RKO (cell line): Measurements from ENCODE around the gene POLR2L.

Experiments
- DNase-seq: peaks from one replicate; pipeline ENCODE4 v3.0.0-alpha.2; 2016; ENCODE audit warnings: low spot score

The POLR2L gene

DNA sequence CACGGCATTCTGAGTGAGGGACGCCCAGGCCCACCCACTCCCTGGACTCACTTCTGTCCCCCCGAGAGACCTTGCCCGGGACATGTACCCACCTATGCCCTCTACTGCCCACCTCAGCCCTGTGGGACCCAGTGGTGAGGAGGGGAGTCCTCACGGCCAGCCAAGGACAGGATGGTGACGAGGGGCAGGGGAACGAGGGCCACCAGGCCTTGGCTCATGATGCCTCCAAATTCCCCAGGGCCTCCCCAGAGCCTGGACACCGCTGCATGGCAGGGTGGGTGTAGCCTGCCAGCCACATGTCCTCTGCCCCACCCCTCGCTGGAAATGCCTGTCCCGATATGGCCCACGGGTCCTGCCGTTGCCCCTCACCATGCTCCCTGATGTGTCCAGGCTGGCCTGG, 26.5 kb upstream of the POLR2L start:
- no peak for DNase-seq

DNA sequence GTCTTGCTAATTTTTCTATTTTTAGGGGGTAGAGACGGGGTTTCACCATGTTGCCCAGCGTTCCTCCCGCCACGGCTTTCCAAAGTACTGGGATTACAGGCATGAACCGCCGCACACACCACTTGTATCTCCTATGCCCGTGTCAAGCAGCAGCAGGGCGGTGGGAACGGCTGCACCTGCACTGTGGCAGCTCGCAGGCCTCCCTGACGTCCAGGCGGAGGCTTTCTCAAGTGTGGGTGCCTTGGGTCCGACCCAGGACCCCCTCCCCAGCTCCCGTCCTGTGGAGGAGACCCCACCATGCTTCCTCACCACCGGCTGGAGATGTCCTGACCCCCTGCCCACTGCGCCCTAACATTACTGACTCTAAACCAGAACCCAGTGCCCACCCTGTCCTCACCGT, 26.1 kb upstream of the POLR2L start:
- DNase-seq = no peak

DNA sequence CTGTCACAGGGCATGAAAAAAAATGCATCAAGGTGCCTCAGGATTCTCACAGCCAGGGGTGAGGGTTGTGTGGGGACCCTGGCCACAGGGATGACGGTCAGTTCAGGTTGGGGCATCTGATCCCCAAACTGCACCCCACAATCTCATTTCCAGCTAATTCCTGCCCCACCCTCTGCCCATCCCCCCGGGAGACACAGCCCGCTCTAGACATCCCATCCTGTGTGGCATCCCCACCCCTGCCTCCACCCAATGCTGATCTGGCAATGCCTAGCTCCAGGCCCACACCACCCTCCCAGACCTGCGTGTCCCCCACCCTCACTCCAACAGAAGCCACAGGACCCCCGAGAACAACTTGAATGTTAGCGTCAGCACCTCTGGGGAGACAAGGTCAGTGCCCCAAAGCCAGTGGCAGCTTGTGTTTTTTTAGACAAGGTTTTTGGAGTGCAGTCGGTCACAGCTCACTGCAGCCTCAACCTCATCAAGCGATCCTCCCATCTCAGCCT, 25.6 kb upstream of the POLR2L start:
- no peak for DNase-seq

DNA sequence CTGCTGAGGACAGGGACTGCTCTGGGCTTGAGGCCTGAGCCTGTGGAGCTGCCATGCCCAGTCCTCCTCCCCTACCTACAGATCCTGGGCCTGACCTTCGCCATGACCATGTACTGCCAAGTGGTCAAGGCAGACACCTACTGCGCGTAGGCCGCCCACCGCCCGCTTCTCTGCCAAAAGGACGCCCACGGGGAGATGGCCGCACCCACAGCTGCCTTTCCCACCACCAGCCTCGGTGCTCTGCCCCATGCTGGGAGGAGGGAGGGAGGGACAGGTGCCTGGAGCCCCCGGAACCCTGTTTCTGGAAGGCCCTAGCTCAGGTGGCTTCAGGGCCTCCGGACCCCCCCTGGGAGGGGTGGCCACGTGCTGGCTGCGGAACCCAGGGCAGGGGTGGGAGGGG, 24.2 kb upstream of the POLR2L start:
- DNase-seq = no peak

DNA sequence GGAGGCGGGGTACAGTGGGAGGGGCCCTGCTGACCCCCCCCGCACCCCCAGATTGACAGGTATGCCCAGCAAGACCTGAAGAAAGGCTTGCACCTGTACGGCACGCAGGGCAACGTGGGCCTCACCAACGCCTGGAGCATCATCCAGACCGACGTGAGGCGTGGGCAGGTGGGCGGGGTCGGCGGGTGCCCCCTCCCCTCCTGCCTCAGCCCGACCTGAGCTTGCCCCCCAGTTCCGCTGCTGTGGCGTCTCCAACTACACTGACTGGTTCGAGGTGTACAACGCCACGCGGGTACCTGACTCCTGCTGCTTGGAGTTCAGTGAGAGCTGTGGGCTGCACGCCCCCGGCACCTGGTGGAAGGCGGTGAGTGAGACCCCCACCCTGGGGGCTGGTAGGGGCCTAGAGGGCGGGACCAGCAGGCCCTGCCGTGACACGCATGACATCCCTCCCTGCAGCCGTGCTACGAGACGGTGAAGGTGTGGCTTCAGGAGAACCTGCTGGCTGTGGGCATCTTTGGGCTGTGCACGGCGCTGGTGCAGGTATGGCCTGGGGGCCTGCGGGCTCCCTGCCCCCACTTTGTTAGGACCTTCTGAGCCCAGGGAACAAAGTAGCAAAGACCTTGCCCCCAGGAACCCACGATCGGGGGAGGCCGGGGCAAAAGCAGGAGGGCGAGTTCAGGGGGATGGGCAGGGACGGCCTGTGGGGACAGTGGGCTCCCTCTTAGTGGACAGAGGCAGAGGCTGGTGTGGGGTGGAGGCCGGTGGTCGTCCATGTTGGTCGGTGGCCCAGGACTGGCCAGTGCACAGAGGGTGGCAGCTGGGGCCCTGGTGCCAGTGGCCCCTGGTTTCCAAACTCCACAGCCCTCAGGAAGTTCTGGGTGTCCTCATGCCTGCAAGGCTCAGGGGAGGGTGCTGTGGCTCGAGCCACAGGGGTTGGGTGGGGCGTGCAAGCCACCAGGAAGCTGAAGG, 23.4 kb upstream of the POLR2L start:
- DNase-seq = no peak

DNA sequence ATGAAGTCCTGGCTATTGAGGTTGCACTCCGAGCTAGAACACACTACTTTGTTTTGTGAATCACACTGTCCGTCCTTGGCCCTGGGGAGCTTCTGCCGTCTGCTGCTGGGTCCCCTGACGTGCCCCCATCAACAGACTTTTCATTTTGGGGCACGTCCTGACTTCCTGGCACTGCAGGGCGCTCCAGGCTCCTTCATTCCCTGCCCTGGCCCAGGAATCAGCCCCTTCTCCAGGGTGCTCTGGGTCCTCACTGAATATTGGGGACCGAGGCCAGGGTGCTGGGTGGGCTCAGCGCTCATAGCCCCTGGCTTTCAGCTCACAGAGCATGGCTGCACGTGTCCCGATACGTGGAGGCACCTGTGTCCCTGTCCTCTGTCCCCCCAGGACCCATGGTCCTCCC, 22.6 kb upstream of the POLR2L start:
- DNase-seq = no peak

DNA sequence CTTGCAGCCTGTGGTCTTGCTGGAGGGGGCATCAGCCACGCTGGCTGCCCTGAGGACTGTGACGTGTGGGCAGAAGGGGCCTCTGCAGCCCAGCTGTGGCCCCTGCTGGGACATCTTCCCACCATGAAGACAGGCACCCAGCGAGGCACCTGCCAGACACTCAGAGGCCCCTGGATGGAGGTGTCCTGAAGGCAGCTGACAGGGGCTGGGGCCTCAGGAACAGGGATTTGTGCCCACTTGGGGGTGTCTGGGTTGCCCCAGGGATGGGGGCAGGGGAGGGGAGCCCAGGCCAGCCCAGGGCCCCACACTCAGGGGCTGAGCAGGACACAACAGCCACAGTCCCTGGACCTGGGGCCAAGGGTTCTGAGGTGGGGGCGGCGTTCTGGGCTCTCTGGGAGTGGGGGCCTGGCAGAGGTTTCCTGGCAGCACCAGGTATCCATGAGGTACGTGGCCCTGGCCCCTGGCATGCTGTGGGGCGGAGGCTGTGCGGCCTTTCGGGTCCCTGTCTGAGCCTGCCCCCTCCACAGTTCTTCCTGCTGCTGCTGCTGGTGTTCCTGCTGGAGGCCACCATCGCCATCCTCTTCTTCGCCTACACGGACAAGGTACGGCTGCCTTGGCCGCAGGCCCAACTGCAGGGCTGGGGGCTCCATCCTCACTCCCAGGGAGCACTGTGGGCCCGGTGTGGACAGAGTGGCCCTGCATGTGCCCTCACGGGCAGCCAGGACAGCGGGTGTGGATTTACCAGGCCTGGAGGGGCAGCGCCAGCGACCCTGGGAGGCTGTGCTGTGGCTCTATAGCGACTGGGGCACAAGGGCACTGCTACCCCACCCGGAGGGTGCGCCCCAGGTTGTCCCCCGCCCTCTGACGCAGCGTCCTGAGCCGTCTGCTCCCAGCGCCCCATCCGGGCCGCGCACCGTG, 21.8 kb upstream of the POLR2L start:
- DNase-seq = no peak

DNA sequence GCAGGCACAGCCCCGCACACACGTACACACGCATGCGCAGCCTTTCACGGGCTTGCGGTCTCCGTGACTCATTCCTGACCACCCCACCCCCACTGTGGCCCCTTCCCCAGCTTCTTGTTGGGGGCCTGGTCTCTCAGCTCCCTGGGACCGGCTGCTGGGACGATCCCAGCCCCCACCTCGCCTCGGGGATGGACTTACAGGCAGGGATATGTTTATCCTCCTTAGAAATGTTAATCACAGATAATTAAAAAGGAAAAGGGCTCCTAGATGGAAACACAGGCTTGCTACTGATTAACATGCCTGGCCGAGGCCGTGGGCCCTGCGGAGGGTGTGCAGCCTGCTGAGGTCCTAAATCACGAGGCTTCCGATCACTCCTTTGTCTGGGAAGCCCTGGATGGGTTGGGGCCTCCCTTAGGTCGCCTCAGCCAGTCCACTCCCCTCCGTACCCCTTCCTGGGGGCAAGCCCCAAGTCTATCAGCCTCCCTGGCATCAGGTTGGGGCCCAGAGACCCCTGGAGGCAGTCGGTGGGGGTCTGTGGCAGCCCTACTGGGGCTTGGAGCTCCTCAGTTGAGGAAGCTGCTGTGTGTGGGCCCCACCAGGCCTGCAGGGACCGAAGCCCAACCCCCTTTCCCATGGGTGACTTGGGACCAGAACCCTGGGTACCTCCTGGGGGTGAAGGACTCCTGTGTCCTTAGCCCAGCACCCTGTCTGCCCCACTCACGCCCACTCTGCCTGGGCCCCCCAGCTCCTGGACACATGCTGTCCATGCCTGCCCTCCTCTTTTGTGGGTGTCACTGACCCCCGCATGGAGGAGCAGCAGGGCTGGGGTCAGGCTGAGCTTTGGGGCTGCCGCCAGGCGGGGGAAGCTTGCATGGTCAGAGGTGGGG, 20.9 kb upstream of the POLR2L start:
- no peak for DNase-seq

DNA sequence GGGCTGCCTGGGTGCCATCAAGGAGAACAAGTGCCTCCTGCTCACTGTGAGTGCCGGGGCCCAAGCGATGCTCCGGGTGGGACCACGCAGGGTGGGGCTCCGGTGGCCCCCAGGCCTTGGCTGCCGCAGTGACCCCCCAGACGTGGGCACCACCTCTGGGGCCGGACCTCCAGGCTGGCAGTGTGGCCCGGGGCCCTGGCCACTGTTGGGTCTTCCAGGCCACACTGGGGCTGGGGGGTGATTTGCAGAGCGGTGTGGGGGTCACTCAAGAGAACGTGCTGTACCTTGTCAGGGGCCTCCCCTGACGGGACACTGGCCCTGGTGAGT, 20.3 kb upstream of the POLR2L start:
- no peak for DNase-seq

DNA sequence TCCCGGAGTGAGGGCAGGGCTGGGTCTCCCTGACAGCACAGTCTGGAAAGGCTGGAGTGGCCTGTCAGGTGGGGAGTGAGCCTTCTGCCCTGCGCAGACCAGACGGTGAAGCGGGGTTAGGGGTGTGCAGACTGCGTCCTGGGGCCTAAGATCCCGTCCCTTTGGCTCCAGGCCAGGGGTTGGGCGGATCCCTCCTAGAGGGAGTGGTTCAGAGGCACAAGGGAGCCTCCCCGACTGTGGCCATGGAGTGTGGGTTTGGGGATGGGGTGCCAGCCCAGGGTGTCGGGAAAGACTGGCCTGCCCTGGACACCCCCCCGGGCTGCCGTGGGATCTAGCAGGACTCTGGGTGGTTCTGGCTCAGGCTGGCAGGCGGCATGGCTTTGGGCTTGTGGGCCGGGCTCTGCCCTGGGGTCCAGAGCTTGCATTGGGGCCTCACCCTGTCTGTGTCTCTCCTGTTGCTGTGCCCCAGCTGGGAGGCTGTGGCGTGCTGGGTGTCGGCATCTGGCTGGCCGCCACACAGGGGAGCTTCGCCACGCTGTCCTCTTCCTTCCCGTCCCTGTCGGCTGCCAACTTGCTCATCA, 19.8 kb upstream of the POLR2L start:
- no peak for DNase-seq

DNA sequence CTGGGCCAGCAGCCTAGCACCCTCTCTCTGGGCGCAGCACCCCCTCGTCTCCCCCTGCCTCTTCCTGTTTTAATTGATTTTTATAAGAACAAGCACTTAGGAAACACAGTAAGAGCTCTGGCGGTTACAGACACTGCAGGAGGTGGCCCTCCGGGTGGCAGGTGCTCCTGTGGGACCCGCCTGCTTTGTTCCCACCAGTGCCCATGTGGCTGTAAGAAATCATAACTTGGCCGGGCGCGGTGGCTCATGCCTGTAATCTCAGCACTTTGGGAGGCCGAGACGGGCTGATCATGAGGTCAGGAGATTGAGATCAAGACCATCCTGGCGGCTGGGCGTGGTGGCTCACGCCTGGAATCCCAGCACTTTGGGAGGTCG, 18.8 kb upstream of the POLR2L start:
- no peak for DNase-seq

DNA sequence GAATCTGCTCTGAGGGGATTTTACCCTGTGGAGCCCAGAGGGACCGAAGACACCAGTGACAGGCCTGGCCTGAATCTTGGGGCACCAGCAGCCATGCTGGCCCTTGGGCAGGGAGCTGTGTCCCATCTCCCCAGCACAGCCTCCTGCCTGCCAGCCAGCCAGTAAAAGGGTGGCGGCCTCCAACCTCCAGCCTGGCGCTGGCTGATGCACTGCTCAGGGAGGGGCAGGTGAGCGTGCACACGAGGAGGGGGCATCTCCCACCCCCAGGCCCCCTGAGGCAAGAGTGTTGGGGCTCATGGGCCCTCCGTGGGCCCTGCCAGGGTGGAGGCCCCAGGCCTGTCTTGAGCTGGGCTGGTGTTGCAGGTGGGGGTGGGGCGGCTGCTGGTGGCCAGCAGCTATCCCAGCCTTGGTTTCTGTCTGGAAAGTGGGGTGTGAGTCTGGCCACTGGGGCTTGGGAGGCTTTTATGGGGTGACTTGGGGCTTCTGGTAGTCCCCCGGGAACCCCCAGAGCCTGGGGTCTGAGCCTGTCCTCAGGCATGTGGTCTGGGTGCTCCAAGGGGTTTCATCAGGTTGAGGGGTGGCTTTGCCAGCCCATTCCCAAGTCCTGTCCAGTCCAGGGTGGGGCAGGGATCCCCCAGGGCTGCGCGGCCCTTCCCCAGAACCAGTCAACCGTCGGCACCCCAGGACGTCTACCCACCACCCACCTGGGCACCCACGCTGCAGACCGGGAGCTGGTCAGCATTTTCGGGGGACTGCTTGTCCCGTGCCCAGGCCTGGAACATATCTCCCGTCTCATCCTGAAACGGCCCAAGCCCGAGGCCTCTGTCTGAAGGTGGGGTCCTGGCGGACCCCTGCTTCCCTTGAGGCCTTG, 18.1 kb upstream of the POLR2L start:
- DNase-seq = no peak

DNA sequence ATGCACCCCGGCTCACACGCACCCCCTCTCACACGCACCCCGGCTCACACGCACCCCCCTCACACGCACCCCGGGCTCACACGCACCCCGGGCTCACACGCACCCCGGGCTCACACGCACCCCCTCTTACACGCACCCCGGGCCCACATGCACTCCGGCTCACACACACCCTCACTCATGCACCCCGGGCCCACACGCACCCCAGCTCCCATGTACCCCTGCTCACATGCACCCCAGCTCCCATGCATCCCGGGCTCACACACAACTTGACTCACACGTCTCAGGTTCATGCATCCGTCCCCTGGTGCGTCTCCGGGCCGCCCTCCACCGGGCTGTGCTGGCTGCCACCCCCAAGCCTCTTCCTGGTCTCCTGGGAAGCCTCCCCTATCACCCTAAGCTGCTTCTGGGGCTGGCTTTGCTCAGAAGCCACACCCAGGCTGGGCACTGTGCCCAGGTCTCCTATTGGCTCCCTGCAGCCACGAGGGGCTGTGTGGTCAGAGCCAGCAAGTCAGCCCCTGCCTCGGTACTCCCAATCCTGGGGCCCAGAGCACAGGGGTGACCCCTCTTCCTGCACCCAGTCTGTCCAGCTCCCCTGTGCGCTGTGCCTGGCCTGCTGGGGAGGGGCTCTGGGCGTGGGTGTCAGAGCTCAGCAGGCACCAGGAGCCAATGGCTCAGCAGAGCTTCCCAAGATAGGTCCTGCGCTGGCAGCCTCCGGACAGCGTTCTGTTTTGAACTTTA, 17.2 kb upstream of the POLR2L start:
- no peak for DNase-seq

DNA sequence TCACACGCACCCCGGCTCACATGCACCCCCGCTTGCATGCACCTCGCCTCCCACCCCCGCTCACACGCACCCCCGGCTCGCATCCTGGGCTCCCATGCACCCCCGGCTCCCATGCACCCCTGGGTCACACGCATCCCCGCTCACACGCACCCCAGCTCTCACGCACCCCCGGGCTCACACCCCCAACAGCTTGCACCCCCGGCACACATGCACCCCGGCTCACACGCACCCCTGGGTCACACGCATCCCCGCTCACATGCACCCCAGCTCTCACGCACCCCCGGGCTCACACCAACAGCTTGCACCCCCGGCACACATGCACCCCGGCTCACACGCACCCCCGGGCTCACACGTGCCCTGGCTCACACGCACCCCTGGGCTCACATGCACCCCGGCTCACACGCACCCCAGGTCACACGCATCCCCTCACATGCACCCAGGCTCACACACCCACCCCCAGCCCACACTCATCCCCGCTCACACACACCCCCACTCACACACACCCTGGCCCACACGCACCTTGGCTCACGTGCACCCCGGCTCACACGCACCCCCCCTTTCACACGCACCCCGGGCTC, 16.5 kb upstream of the POLR2L start:
- DNase-seq = no peak

DNA sequence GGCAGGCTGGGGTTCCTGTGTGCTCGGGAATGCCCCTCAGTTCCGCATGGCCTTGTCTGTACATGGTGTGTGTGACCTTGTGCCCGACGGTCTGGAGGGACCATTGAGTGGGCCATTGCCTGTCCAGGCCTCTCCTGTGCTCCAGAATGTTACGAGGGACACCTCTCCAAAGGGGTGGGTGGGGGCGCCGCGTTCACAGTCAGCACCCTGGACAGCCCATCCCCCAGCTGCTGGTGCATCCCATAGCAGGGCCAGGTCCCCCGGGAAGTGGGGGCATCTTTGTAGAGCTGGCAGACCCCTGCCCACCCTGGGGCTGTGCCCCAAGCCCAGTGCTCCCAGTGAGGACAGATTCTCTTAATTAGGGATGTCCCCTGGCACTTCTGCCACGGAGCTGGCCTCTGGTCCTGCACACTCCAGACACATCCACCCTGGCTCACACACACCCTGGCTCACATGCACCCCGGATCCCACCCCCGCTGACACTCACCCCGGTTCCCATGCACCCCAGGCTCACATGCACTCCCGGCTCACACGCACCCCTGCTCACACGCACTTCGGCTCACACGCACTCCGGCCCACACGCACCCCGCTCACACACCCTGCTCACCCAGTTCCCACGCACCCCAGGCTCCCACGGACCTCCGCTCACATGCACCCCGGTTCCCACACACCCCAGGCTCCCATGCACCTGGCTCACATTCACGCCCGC, 15.9 kb upstream of the POLR2L start:
- DNase-seq = no peak

DNA sequence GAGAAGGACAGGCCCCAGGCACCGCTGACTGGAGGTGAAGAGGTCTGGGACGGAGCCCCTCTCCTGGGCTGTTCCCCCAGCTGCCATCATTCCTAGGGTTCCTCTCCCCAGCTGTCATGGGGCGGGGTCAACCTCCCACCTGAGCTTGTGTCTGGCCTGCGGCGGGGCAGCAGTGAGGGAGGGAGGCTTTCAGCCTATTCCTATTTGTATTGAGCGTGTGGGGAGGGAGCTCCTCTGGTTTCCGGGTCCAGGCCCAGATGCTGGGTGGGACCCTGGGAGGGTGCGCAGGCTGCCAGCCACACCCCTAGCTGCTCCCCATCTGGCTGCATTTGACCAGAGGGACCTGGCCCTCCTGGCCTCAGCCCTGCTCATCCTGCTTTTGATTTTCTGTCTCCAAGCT, 14.1 kb upstream of the POLR2L start:
- no peak for DNase-seq

DNA sequence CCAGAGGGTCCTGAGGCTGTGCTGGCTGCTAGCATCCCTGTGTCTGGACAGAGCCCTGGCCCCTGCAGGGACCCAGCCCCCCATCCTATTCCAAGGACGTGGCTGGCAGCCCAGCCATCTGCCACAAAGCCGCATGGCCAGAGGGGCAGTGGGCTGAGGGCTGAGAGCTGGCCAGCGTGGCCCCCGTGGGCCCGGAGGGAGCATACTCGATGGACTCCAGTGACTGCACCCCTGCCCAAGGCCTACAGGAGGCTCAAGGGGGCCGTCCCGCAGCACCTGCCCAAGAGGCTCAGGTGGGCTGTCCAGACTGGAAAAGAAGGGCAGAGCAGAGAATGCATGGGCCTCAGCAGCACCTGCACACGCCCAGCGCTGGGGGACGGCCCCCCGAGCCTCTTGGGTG, 13.5 kb upstream of the POLR2L start:
- DNase-seq = no peak

DNA sequence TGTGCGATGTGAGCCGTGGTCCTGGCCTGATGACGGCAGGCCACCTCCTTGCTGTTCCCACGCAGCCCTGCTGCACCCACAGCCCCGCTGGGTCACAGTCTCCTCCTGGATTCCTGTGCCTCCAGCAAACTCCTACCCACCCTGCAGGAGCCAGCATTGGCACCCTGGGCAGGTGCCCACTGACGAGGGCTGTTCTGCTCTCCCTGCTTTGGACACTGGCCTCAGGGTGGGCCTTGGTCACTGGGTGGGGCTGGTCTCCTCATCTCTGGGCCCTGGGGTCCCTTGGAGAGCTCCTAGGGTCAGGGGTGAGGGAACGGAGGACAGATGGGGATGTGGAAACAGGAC, 13.0 kb upstream of the POLR2L start:
- no peak for DNase-seq
